OCI-LY7 (cell line): ENCODE measurements around the gene GLTP. TPM values are rescaled to one million over a fixed set of nuclear protein-coding genes. Genes with fewer than 3 reads are reported as not detected.
A peak's percentile ranks its signal among the peaks of the same experiment; 100 is the strongest.

ENCODE experiments used
- BruUV-seq: library from RNA; stranded (reverse); fragments of 400-500 nt; replicated peaks from 2 replicates; lab custom pipeline; 2021; lab: Mats Ljungman, UMichigan
- CTCF ChIA-PET: fragments of 300-600 bp; sonication (Branson Sonifier 250); formaldehyde crosslinking; loops from one replicate; lab custom pipeline; 2022; ENCODE audit warnings: antibody characterized with exemption; ENCODE audit not compliant: unreplicated experiment; lab: Charles Lee
- POLR2A ChIA-PET: fragments of 300-600 bp; sonication (Branson Sonifier 250); formaldehyde crosslinking; loops from one replicate; lab custom pipeline; 2022; ENCODE audit warnings: antibody characterized with exemption; lab: Charles Lee
- DNase-seq: peaks from one replicate; pipeline ENCODE4 v3.0.0-alpha.2; 2015; ENCODE audit warnings: low spot score
- H2AFZ ChIP-seq: fragments of 200-600 bp; sonication (generic), shearing (Covaris generic); 2 replicates; pipeline ENCODE4 v1.6.1; 2014; ENCODE audit warnings: mild to moderate bottlenecking, antibody characterized with exemption, low read length, moderate library complexity
- H3K27ac ChIP-seq: fragments of 200-600 bp; sonication (generic); 2 replicates; pipeline ENCODE4 v1.5.1; 2014; ENCODE audit warnings: mixed run types, low read depth, mild to moderate bottlenecking, moderate library complexity, low read length, inconsistent platforms; ENCODE audit not compliant: poor library complexity, severe bottlenecking
- H3K36me3 ChIP-seq: fragments of 200-600 bp; sonication (generic); 2 replicates; pipeline ENCODE4 v1.6.1; 2014; ENCODE audit warnings: mild to moderate bottlenecking, antibody characterized with exemption, low read length, moderate library complexity, mixed read lengths; ENCODE audit not compliant: insufficient read depth
- H3K4me1 ChIP-seq: fragments of 200-600 bp; sonication (generic); 2 replicates; pipeline ENCODE4 v1.5.1; 2014; ENCODE audit warnings: mild to moderate bottlenecking, low read length; ENCODE audit not compliant: insufficient read depth, poor library complexity, severe bottlenecking
- H3K4me2 ChIP-seq: fragments of 200-600 bp; sonication (generic); 2 replicates; pipeline ENCODE4 v1.6.1; 2014; ENCODE audit warnings: mild to moderate bottlenecking, low read length
- H3K4me3 ChIP-seq: fragments of 200-600 bp; sonication (generic); 2 replicates; pipeline ENCODE4 v1.5.1; 2014; ENCODE audit warnings: mild to moderate bottlenecking, low read depth, low read length; ENCODE audit not compliant: poor library complexity, severe bottlenecking
- H3K79me2 ChIP-seq: fragments of 200-600 bp; sonication (generic); 2 replicates; pipeline ENCODE4 v1.6.1; 2016; ENCODE audit warnings: low read depth, mild to moderate bottlenecking, low read length, moderate library complexity, mixed read lengths; ENCODE audit not compliant: insufficient read depth
- H3K9me2 ChIP-seq: fragments of 200-600 bp; sonication (generic); 2 replicates; pipeline ENCODE4 v1.6.1; 2016; ENCODE audit warnings: mild to moderate bottlenecking, low read length, mixed read lengths; ENCODE audit not compliant: insufficient read depth
- H3K9me3 ChIP-seq: fragments of 200-600 bp; sonication (generic); 2 replicates; pipeline ENCODE4 v1.6.1; 2014; ENCODE audit warnings: mild to moderate bottlenecking, mixed run types, low read length, mixed read lengths
- H4K20me1 ChIP-seq: fragments of 200-600 bp; sonication (generic); 2 replicates; pipeline ENCODE4 v1.6.1; 2014; ENCODE audit warnings: mild to moderate bottlenecking, antibody characterized with exemption, low read length, moderate library complexity, mixed read lengths; ENCODE audit not compliant: insufficient read depth
- EZH2phosphoT487 ChIP-seq: fragments of 200-600 bp; sonication (generic); IDR thresholded peaks from 2 replicates; pipeline ENCODE4 v1.6.1; 2018; ENCODE audit warnings: low read depth, borderline replicate concordance, mild to moderate bottlenecking, mixed run types, antibody characterized with exemption, low read length, moderate library complexity, mixed read lengths
- intact Hi-C: fragments of 100-400 bp; cut with micrococcal nuclease; formaldehyde crosslinking; loops from one replicate; pipeline ENCODE4 v1.10.0; 2022; ENCODE audit not compliant: unreplicated experiment
- total RNA-seq, 2 experiments: library from RNA; depleted of rRNA in 1 of 2; stranded (reverse); fragments of >200 nt in 1 of 2; shearing (Covaris generic) in 1 of 2; gene quantifications; 2 replicates each; pipeline ENCODE4 v1.2.3, GENCODE V29; 2014 to 2022
- TF ChIP-seq, protein P1 (sequence below): fragments of 200-600 bp; sonication (generic); conservative IDR thresholded peaks from 2 replicates; pipeline ENCODE4 v1.5.1; 2014; ENCODE audit warnings: mild to moderate bottlenecking, antibody characterized with exemption, low read length, moderate library complexity, mixed read lengths

Gene GLTP
- total RNA-seq, 2 experiments from 2014 or later: 24.0 to 27.3 TPM

DNA sequence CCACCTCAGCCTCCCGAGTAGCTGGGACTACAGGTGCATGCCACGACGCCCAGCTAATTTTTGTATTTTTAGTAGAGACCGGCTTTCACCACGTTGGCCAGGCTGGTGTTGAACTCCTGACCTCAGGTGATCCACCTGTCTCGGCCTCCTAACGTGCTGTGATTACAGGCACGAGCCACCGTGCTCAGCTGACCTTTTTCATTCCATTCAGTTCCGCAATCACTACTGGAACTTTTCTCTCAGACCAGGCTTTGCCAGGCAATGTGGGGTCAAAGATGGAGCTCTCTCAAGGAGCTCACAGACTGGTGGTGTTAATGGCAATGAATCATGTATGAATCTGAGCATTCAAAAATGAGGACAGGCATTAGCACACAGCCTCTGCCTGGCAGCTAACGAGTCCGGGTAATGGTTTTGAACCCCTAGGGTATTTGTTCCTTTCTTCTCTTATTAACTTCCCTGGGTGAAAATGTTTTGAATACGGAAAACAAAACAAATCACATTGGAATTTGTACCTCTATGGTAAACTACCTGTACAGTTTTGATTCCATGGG is 10.4 kb upstream of the GLTP start:
- H3K4me1 ChIP-seq: peaks cover 42% of the 10 kb centered on the region

DNA sequence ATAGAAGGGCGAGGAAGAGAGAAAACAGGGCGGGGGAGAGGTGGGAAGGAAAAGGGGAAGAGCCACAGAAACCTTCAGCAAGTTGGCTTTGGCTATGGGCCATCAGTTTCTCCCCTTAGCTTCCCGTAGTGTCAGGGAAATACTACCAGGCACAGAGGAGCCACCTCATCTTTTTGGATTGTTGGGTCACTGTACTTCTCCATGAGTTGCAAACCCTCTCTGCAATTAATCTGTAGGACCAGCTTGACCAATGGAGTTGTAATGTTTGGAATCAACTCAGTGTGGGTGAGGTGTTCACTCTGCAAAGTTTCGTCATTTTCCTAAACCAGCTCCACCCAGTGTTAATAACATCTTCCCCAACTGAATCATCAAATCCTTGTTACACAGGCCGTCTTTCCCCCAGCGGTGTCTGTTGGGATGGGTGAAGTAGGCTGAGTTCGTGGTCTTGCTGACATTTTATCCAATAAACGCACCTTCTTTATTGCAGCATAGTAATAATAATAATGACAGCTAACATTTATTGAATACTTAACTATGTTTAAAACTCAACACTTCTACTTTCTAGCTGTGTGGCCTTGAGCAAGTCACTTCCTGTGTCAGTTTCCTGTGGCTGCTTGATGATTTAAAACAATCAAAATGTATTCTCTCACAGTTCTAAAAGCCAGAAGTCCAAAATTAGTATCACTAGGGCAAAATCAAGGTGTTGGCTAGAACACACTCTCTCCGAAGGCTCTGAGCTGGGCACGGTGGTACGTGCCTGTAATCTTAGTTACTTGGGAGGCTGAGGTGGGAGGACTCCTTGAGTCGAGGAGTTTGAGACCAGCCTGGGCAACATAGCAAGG is 8.1 kb upstream of the GLTP start:
- no TSS peak for BruUV-seq
- Histone ChIP-seq H4K20me1 (no peaks in the 10 kb centered on the region), H3K27ac (peak overlapping the region; percentile 68), H3K36me3 (no peaks in the 10 kb centered on the region), H3K4me1 (peaks cover 37% of the 10 kb centered on the region), H3K4me3 (peak overlapping the region; percentile 6), H3K79me2 (no peaks in the 10 kb centered on the region), H3K4me2 (peak overlapping the region; percentile 51), H3K9me3 (no peaks in the 10 kb centered on the region), H2AFZ (peak overlapping the region; percentile 81), H3K9me2 (no peaks in the 10 kb centered on the region)
- no peak for TF ChIP-seq EZH2phosphoT487
- TF ChIP-seq, protein P1, sequence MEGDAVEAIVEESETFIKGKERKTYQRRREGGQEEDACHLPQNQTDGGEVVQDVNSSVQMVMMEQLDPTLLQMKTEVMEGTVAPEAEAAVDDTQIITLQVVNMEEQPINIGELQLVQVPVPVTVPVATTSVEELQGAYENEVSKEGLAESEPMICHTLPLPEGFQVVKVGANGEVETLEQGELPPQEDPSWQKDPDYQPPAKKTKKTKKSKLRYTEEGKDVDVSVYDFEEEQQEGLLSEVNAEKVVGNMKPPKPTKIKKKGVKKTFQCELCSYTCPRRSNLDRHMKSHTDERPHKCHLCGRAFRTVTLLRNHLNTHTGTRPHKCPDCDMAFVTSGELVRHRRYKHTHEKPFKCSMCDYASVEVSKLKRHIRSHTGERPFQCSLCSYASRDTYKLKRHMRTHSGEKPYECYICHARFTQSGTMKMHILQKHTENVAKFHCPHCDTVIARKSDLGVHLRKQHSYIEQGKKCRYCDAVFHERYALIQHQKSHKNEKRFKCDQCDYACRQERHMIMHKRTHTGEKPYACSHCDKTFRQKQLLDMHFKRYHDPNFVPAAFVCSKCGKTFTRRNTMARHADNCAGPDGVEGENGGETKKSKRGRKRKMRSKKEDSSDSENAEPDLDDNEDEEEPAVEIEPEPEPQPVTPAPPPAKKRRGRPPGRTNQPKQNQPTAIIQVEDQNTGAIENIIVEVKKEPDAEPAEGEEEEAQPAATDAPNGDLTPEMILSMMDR: no peak
- intact Hi-C loops: no loop called here
- POLR2A ChIA-PET: interaction anchor here (0.6 to 1.5 kb wide), 11 partner anchors 10 to 1542 kb away, joined by 3 to 10 read pairs (median 4); partner anchors contain the start of gene TCHP
- DNase-seq: peak; percentile 69
- CTCF ChIA-PET: interaction anchor here (0.6 to 1.4 kb wide), 2 partner anchors 12 to 691 kb away, joined by 3 to 5 read pairs; partner anchors contain the start of gene TCHP

More for the DNA sequence above, 10.4 kb upstream of the GLTP start:
- ChIA-PET POLR2A (interaction anchor here (0.6 to 1.2 kb wide), 4 partner anchors 10 to 109 kb away, joined by 3 to 4 read pairs (median 4); no protein-coding TSS in a partner anchor), CTCF (no interaction called here)
- Histone ChIP-seq H3K9me2 (no peaks in the 10 kb centered on the region), H3K4me3 (no peak overlapping the region), H2AFZ (no peak overlapping the region), H3K79me2 (no peaks in the 10 kb centered on the region), H3K4me2 (no peak overlapping the region), H4K20me1 (no peaks in the 10 kb centered on the region), H3K9me3 (no peaks in the 10 kb centered on the region), H3K36me3 (no peaks in the 10 kb centered on the region), H3K27ac (no peak overlapping the region)
- no peak for TF ChIP-seq EZH2phosphoT487
- TF ChIP-seq, protein P1: no peak
- BruUV-seq: no TSS peak
- no peak for DNase-seq
- intact Hi-C loops: no loop called here
